ENCODE data around the gene TMEM243.

The TMEM243 gene

GRCh38 chr7:87159538-87159937, 60.0 kb downstream of the TMEM243 start:
- no peak for DNase-seq (ENCODE audit: low read depth)

GRCh38 chr7:87156709-87157108, 62.8 kb downstream of the TMEM243 start:
- no peak for DNase-seq (ENCODE audit: low read depth)

- DNase-seq (ENCODE audit: low read depth) = no peak
Measured at GRCh38 chr7:87155788-87156187, 63.7 kb downstream of the TMEM243 start.

GRCh38 chr7:87154569-87154968, 65.0 kb downstream of the TMEM243 start:
- no peak for DNase-seq (ENCODE audit: low read depth)

- no peak for DNase-seq (ENCODE audit: low read depth)
Measured at GRCh38 chr7:87154166-87154565, 65.4 kb downstream of the TMEM243 start.

GRCh38 chr7:87152897-87153641, 66.5 kb downstream of the TMEM243 start:
- DNase-seq (ENCODE audit: low read depth) = no peak

GRCh38 chr7:87152112-87152896, 67.2 kb downstream of the TMEM243 start, which contains the start of gene DMTF1:
Gene DMTF1 (plus strand): TSS chr7:87152453. CDS start chr7:87164942, 12,489 bp downstream.
- DNase-seq (ENCODE audit: low read depth) = peak; percentile 79

GRCh38 chr7:87151729-87152111, 67.8 kb downstream of the TMEM243 start:
- DNase-seq (ENCODE audit: low read depth) = no peak

GRCh38 chr7:87151002-87151728, 68.4 kb downstream of the TMEM243 start:
- DNase-seq (ENCODE audit: low read depth) = no peak

GRCh38 chr7:87148332-87148955, 71.1 kb downstream of the TMEM243 start:
- no peak for DNase-seq (ENCODE audit: low read depth)

- DNase-seq (ENCODE audit: low read depth) = no peak
Measured at GRCh38 chr7:87147500-87147899, 72.0 kb downstream of the TMEM243 start.

- DNase-seq (ENCODE audit: low read depth) = no peak
Measured at GRCh38 chr7:87146740-87147386, 72.7 kb downstream of the TMEM243 start.

Measured in T follicular helper cell (primary cell).